T-helper 2 cell treated with Interferon-gamma antibody and Interleukin-4, amounts not matched to agents 100 ng/mL and 5 ng/mL, for 36 hours (primary cell): ENCODE results near the gene TEC. TPM values are rescaled to one million over a fixed set of nuclear protein-coding genes. Genes with fewer than 3 reads are reported as not detected.

ENCODE experiments used
- intact Hi-C: fragments of 100-400 bp; cut with micrococcal nuclease; formaldehyde crosslinking; loops from one replicate; pipeline ENCODE4 v1.15.1; 2023
- total RNA-seq: library from RNA; stranded (reverse); gene quantifications from 2 replicates; pipeline ENCODE4 v1.2.3, GENCODE V29; 2022

The TEC gene
- total RNA-seq, 1 donor from 2014 or later: 1.1 TPM

GRCh38 chr4:48270523-48270897, 872 bp upstream of the TEC start:
- intact Hi-C loops: loop anchor here (1.0 kb wide), 1 partner anchor 142 kb away; no protein-coding TSS in a partner anchor

- intact Hi-C loops: loop anchor here (1.0 to 10.0 kb wide), 5 partner anchors 58 to 356 kb away; partner anchors contain the start of genes NFXL1 and SLAIN2
Measured at GRCh38 chr4:48269861-48270522, 354 bp upstream of the TEC start.

- intact Hi-C loops: loop anchor here (5.0 to 10.0 kb wide), 2 partner anchors 55 to 223 kb away; no protein-coding TSS in a partner anchor
Measured at GRCh38 chr4:48267574-48267973, 2.1 kb downstream of the TEC start.

GRCh38 chr4:48266781-48267180, 2.9 kb downstream of the TEC start:
- intact Hi-C loops: loop anchor here (5.0 to 10.0 kb wide), 2 partner anchors 54 to 222 kb away; no protein-coding TSS in a partner anchor

- intact Hi-C loops: loop anchor here (10.0 kb wide), 1 partner anchor 218 kb away; no protein-coding TSS in a partner anchor
Measured at GRCh38 chr4:48262926-48263325, 6.7 kb downstream of the TEC start.

GRCh38 chr4:48262484-48262883, 7.2 kb downstream of the TEC start:
- intact Hi-C loops: loop anchor here (10.0 kb wide), 1 partner anchor 218 kb away; no protein-coding TSS in a partner anchor

GRCh38 chr4:48261281-48261680, 8.4 kb downstream of the TEC start:
- intact Hi-C loops: loop anchor here (10.0 kb wide), 1 partner anchor 216 kb away; no protein-coding TSS in a partner anchor

GRCh38 chr4:48259748-48260147, 9.9 kb downstream of the TEC start:
- intact Hi-C loops: loop anchor here (10.0 kb wide), 1 partner anchor 215 kb away; no protein-coding TSS in a partner anchor

GRCh38 chr4:48258845-48259397, 10.7 kb downstream of the TEC start:
- intact Hi-C loops: no loop called here

- intact Hi-C loops: no loop called here
Measured at GRCh38 chr4:48255959-48256342, 13.7 kb downstream of the TEC start.

- intact Hi-C loops: no loop called here
Measured at GRCh38 chr4:48255072-48255958, 14.3 kb downstream of the TEC start.

GRCh38 chr4:48254381-48255071, 15.1 kb downstream of the TEC start:
- intact Hi-C loops: no loop called here

GRCh38 chr4:48252313-48252712, 17.3 kb downstream of the TEC start:
- intact Hi-C loops: no loop called here

- intact Hi-C loops: no loop called here
Measured at GRCh38 chr4:48250980-48251379, 18.7 kb downstream of the TEC start.

GRCh38 chr4:48250343-48250742, 19.3 kb downstream of the TEC start:
- intact Hi-C loops: no loop called here

GRCh38 chr4:48249378-48249777, 20.3 kb downstream of the TEC start:
- intact Hi-C loops: no loop called here

GRCh38 chr4:48248559-48248953, 21.1 kb downstream of the TEC start:
- intact Hi-C loops: no loop called here

- intact Hi-C loops: no loop called here
Measured at GRCh38 chr4:48247878-48248558, 21.6 kb downstream of the TEC start.

- intact Hi-C loops: no loop called here
Measured at GRCh38 chr4:48247142-48247877, 22.3 kb downstream of the TEC start.

GRCh38 chr4:48244665-48245064, 25.0 kb downstream of the TEC start:
- intact Hi-C loops: no loop called here
